Fibroblast of the aortic adventitia (primary cell): ENCODE measurements around the gene IREB2. TPM values are rescaled to one million over a fixed set of nuclear protein-coding genes. Genes with fewer than 3 reads are reported as not detected.
"Not testable (repeated sequence)": the region's sequence is repeated elsewhere in the genome, so short reads cannot be mapped to it uniquely, and the experiment has no call there.

Experiments used
- DNase-seq: peaks from one replicate; pipeline ENCODE4 v3.0.0-alpha.2; 2010; ENCODE audit warnings: low read depth
- H3K4me3 ChIP-seq: 2 replicates; pipeline ENCODE4 v1.5.1; 2011; ENCODE audit warnings: low read depth, mild to moderate bottlenecking, control low read depth, low read length, moderate library complexity
- CTCF ChIP-seq: IDR thresholded peaks from 2 replicates; pipeline ENCODE4 v1.5.1; 2011; ENCODE audit warnings: mild to moderate bottlenecking, low read length, control low read depth, inconsistent platforms; ENCODE audit not compliant: insufficient read depth
- total RNA-seq: library from RNA; depleted of rRNA; stranded (reverse); fragments of >200 nt; gene quantifications from 2 replicates; pipeline ENCODE4 v1.2.3, GENCODE V29; 2012; ENCODE audit warnings: low replicate concordance

IREB2 gene
- total RNA-seq, 1 donor, result 25.1 TPM

GRCh38 chr15:78509726-78510312, 71.8 kb downstream of the IREB2 start:
- no peak for TF ChIP-seq CTCF
- no peak for DNase-seq
- no peak overlapping the region for H3K4me3 ChIP-seq

- H3K4me3 ChIP-seq, DNase-seq: not testable (repeated sequence)
Measured at GRCh38 chr15:78520035-78520434, 82.0 kb downstream of the IREB2 start.

GRCh38 chr15:78524230-78524629, 86.2 kb downstream of the IREB2 start:
- DNase-seq, result no peak
- no peak overlapping the region for H3K4me3 ChIP-seq
- TF ChIP-seq CTCF, result no peak

- no peak overlapping the region for H3K4me3 ChIP-seq
- no peak for DNase-seq
- no peak for TF ChIP-seq CTCF
Measured at GRCh38 chr15:78527325-78527724, 89.3 kb downstream of the IREB2 start.

- H3K4me3 ChIP-seq, result no peak overlapping the region
- DNase-seq, result no peak
- no peak for TF ChIP-seq CTCF
Measured at GRCh38 chr15:78533331-78533730, 95.3 kb downstream of the IREB2 start.

- DNase-seq, result peak; percentile 22
- no peak for TF ChIP-seq CTCF
- no peak overlapping the region for H3K4me3 ChIP-seq
Measured at GRCh38 chr15:78536134-78536533, 98.1 kb downstream of the IREB2 start.

GRCh38 chr15:78537266-78537905, 99.4 kb downstream of the IREB2 start:
- no peak for TF ChIP-seq CTCF
- no peak overlapping the region for H3K4me3 ChIP-seq
- peak; percentile 65 for DNase-seq
